ENCODE results near the gene DPP10.

Gene DPP10

GRCh38 chr2:115624332-115624731 is 1181.9 kb downstream of the DPP10 start:
- TF ChIP-seq CTCF (conservative IDR thresholded peaks at IDR 0.05; ENCODE audit: low read length) = no peak
- DNase-seq (ENCODE audit: low read depth) = no peak
- H3K4me3 ChIP-seq (ENCODE audit: low read length) = no peak overlapping the region

GRCh38 chr2:115634578-115634977 is 1192.1 kb downstream of the DPP10 start:
- TF ChIP-seq CTCF (conservative IDR thresholded peaks at IDR 0.05; ENCODE audit: low read length) = no peak
- no peak overlapping the region for H3K4me3 ChIP-seq (ENCODE audit: low read length)
- DNase-seq (ENCODE audit: low read depth) = no peak

GRCh38 chr2:115635430-115635829 is 1193.0 kb downstream of the DPP10 start:
- TF ChIP-seq CTCF (conservative IDR thresholded peaks at IDR 0.05; ENCODE audit: low read length) = no peak
- DNase-seq (ENCODE audit: low read depth) = no peak

GRCh38 chr2:115649731-115650130 is 1207.3 kb downstream of the DPP10 start:
- TF ChIP-seq CTCF (conservative IDR thresholded peaks at IDR 0.05; ENCODE audit: low read length) = no peak
- H3K4me3 ChIP-seq (ENCODE audit: low read length) = no peak overlapping the region

More at GRCh38 chr2:115635430-115635829, 1193.0 kb downstream of the DPP10 start:
- H3K4me3 ChIP-seq (ENCODE audit: low read length) = no peak overlapping the region

GRCh38 chr2:115650827-115651226 is 1208.4 kb downstream of the DPP10 start:
- DNase-seq (ENCODE audit: low read depth) = no peak
- H3K4me3 ChIP-seq (ENCODE audit: low read length) = no peak overlapping the region
- no peak for TF ChIP-seq CTCF (conservative IDR thresholded peaks at IDR 0.05; ENCODE audit: low read length)

More at GRCh38 chr2:115649731-115650130, 1207.3 kb downstream of the DPP10 start:
- no peak for DNase-seq (ENCODE audit: low read depth)

GRCh38 chr2:115652652-115653051 is 1210.2 kb downstream of the DPP10 start:
- H3K4me3 ChIP-seq (ENCODE audit: low read length) = no peak overlapping the region
- no peak for DNase-seq (ENCODE audit: low read depth)

More at GRCh38 chr2:115652652-115653051, 1210.2 kb downstream of the DPP10 start:
- no peak for TF ChIP-seq CTCF (conservative IDR thresholded peaks at IDR 0.05; ENCODE audit: low read length)
